Bronchial epithelial cell (primary cell): Measurements from ENCODE around the gene CLSTN2. TPM values are rescaled to one million over a fixed set of nuclear protein-coding genes. Genes with fewer than 3 reads are reported as not detected.

Source experiments
- DNase-seq: peaks from one replicate; pipeline ENCODE4 v3.0.0-alpha.2; 2010; ENCODE audit warnings: low read depth
- FAIRE-seq: peaks from 2 replicates; lab custom pipeline; 2011; peaks lifted over from hg19 to GRCh38; lab: Jason Lieb, UNC
- H3K27me3 ChIP-seq: 2 replicates; pipeline ENCODE4 v1.5.1; 2011; ENCODE audit warnings: low read length; ENCODE audit not compliant: control insufficient read depth, insufficient read depth
- H3K36me3 ChIP-seq: 2 replicates; pipeline ENCODE4 v1.5.1; 2011; ENCODE audit warnings: low read length; ENCODE audit not compliant: control insufficient read depth, insufficient read depth
- H3K4me3 ChIP-seq: 2 replicates; pipeline ENCODE4 v1.5.1; 2011; ENCODE audit warnings: mild to moderate bottlenecking, low read depth, low read length, control low read depth
- total RNA-seq: library from RNA; depleted of rRNA; stranded (reverse); fragments of >200 nt; gene quantifications from 2 replicates; pipeline ENCODE4 v1.2.1, GENCODE V29; 2014
- TF ChIP-seq, protein P1 (sequence below): IDR thresholded peaks from 2 replicates; pipeline ENCODE4 v1.5.1; 2011; ENCODE audit warnings: mild to moderate bottlenecking, moderate library complexity, low read length, control low read depth, inconsistent platforms; ENCODE audit not compliant: insufficient read depth, severe bottlenecking

CLSTN2 gene
- total RNA-seq, 1 donor from 2014 or later = 0.26 TPM

- Histone ChIP-seq H3K36me3 (no peaks in the 10 kb centered on the region), H3K4me3 (no peak overlapping the region), H3K27me3 (peaks cover 2% of the 10 kb centered on the region)
- no peak for DNase-seq
- FAIRE-seq = peak; percentile 58
- TF ChIP-seq, protein P1, sequence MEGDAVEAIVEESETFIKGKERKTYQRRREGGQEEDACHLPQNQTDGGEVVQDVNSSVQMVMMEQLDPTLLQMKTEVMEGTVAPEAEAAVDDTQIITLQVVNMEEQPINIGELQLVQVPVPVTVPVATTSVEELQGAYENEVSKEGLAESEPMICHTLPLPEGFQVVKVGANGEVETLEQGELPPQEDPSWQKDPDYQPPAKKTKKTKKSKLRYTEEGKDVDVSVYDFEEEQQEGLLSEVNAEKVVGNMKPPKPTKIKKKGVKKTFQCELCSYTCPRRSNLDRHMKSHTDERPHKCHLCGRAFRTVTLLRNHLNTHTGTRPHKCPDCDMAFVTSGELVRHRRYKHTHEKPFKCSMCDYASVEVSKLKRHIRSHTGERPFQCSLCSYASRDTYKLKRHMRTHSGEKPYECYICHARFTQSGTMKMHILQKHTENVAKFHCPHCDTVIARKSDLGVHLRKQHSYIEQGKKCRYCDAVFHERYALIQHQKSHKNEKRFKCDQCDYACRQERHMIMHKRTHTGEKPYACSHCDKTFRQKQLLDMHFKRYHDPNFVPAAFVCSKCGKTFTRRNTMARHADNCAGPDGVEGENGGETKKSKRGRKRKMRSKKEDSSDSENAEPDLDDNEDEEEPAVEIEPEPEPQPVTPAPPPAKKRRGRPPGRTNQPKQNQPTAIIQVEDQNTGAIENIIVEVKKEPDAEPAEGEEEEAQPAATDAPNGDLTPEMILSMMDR = no peak
These were observed 6.1 kb upstream of the CLSTN2 start for GRCh38 chr3:139928708-139929505.

GRCh38 chr3:139930211-139930610, 4.8 kb upstream of the CLSTN2 start:
- no peak overlapping the region for H3K4me3 ChIP-seq
- FAIRE-seq (no peak), DNase-seq (no peak)
- peaks cover 4% of the 10 kb centered on the region for H3K27me3 ChIP-seq
- H3K36me3 ChIP-seq = no peaks in the 10 kb centered on the region
- TF ChIP-seq, protein P1 = no peak

- no peak overlapping the region for H3K4me3 ChIP-seq
- DNase-seq = no peak
- FAIRE-seq = no peak
- TF ChIP-seq, protein P1 = no peak
- peaks cover 12% of the 10 kb centered on the region for H3K27me3 ChIP-seq
- H3K36me3 ChIP-seq = no peaks in the 10 kb centered on the region
These were observed 1.2 kb upstream of the CLSTN2 start for GRCh38 chr3:139933766-139934165.

DNA sequence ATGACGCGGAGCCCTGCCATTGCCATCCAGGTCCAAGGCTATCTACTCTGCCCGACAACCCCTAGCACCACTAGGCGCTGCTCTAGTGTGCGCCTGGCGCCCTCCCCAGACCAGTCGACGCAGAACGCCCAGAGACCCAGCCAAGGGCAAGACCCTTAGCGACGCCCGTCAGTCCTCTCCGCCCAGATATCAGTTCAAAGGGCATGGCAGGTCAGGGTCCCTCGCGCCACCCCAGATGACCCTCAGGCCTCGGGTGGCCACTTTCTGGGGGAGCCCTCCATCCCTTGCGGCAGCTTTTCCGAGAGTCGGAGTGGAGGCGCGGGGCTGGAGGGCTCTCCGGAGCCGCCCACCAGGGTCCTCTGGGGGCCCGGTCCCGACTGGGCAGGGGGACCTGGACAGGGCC, 371 bp upstream of the CLSTN2 start:
- Histone ChIP-seq H3K4me3 (peak overlapping the region; percentile 22), H3K36me3 (no peaks in the 10 kb centered on the region), H3K27me3 (peaks cover 10% of the 10 kb centered on the region)
- TF ChIP-seq, protein P1 = peak; percentile 46
- FAIRE-seq (no peak), DNase-seq (peak; percentile 31)

DNA sequence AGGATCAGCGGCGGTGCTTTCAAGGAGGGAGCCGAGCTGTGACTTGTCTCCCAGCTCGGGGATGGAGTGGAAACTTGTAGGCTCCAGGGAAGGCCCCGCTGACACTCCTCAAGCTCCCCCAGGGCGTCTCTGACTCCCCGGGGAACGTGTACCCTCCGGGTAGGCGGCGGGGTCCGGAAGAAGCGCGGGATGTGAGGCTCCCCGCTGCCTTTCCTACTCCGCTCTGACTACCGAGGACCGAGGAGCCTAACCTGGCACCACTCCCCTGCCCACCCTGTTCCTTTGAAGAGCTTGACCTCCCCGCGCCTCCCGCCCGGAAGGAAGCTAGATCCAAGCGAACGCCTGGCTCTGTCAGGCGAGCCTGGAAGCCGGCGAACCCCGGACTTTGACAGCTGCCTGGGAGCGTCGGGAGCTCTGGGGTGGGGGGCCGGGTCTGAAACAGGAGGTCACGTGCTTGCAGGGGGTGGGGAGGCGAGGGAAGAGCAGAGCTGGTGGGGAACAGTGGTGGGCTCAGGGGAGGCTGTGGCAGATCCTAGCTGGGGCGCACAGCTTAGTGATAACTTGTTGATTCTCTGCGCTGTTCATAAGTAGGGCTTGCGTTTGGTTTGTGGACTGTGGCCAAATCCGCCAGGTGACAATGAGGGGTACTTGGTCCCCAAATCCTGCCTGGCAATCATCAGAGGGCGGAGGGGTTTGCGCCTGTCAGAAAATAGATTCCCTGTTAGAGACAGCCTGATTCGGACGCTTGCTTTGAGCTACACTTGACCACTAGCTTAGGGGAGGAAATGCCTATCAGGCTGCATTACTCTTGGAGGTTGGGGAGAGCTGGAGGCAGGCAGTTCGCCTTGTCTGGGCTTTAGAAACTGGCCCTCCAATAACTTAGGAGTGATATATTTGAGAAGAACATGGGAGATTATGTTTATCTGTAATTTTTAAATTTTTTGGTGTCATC, 1.2 kb downstream of the CLSTN2 start:
- H3K4me3 ChIP-seq = no peak overlapping the region
- TF ChIP-seq, protein P1 = no peak
- DNase-seq (no peak), FAIRE-seq (no peak)
- peaks cover 10% of the 10 kb centered on the region for H3K27me3 ChIP-seq
- H3K36me3 ChIP-seq = no peaks in the 10 kb centered on the region
